Astrocyte (in vitro differentiated cells and primary cell): Measurements from ENCODE around the gene TSPAN14. TPM values are rescaled to one million over a fixed set of nuclear protein-coding genes. Genes with fewer than 3 reads are reported as not detected.

Source experiments
- DNase-seq: peaks from one replicate; pipeline ENCODE4 v3.0.0-alpha.2; 2010; ENCODE audit warnings: low read depth
- FAIRE-seq: peaks from 2 replicates; lab custom pipeline; 2011; peaks lifted over from hg19 to GRCh38; lab: Jason Lieb, UNC
- H2AFZ ChIP-seq: 2 replicates; pipeline ENCODE4 v1.6.0; 2012; ENCODE audit warnings: low read depth, low read length, inconsistent platforms
- H3K27ac ChIP-seq: 2 replicates; pipeline ENCODE4 v1.5.1; 2011; ENCODE audit warnings: low read depth, low read length, inconsistent platforms
- H3K27me3 ChIP-seq: 2 replicates; pipeline ENCODE4 v1.6.0; 2011; ENCODE audit warnings: low read length, inconsistent platforms; ENCODE audit not compliant: insufficient read depth
- H3K36me3 ChIP-seq: 2 replicates; pipeline ENCODE4 v1.5.1; 2011; ENCODE audit warnings: low read length, inconsistent platforms; ENCODE audit not compliant: insufficient read depth
- H3K4me1 ChIP-seq: 2 replicates; pipeline ENCODE4 v1.5.1; 2011; ENCODE audit warnings: low read length, inconsistent platforms; ENCODE audit not compliant: insufficient read depth
- H3K4me2 ChIP-seq: 2 replicates; pipeline ENCODE4 v1.6.0; 2012; ENCODE audit warnings: low read length, inconsistent platforms
- H3K4me3 ChIP-seq: 2 replicates; pipeline ENCODE4 v1.5.1; 2011; ENCODE audit warnings: low read depth, mild to moderate bottlenecking, low read length, inconsistent platforms; ENCODE audit not compliant: insufficient read depth
- H3K79me2 ChIP-seq: 2 replicates; pipeline ENCODE4 v1.6.0; 2012; ENCODE audit warnings: mild to moderate bottlenecking, low read length, inconsistent platforms; ENCODE audit not compliant: insufficient read depth
- H3K9ac ChIP-seq: 2 replicates; pipeline ENCODE4 v1.6.0; 2012; ENCODE audit warnings: mild to moderate bottlenecking, low read length, inconsistent platforms
- H3K9me3 ChIP-seq: 2 replicates; pipeline ENCODE4 v1.5.1; 2012; ENCODE audit warnings: low read depth, mild to moderate bottlenecking, low read length, inconsistent platforms; ENCODE audit not compliant: insufficient read depth
- H4K20me1 ChIP-seq: 2 replicates; pipeline ENCODE4 v1.6.0; 2012; ENCODE audit warnings: low read length, inconsistent platforms; ENCODE audit not compliant: insufficient read depth
- H3K27ac Mint-ChIP-seq: one replicate; pipeline ENCODE4 v1.8.0; 2021; ENCODE audit warnings: mild to moderate bottlenecking, mixed read lengths; ENCODE audit not compliant: unreplicated experiment
- H3K27me3 Mint-ChIP-seq: one replicate; pipeline ENCODE4 v1.8.0; 2021; ENCODE audit warnings: low read depth, mixed read lengths; ENCODE audit not compliant: unreplicated experiment
- H3K36me3 Mint-ChIP-seq: one replicate; pipeline ENCODE4 v1.8.0; 2021; ENCODE audit warnings: low read depth, mixed read lengths; ENCODE audit not compliant: unreplicated experiment
- H3K4me1 Mint-ChIP-seq: one replicate; pipeline ENCODE4 v1.8.0; 2021; ENCODE audit warnings: low read depth, mixed read lengths; ENCODE audit not compliant: unreplicated experiment
- H3K4me3 Mint-ChIP-seq: one replicate; pipeline ENCODE4 v1.8.0; 2021; ENCODE audit warnings: mild to moderate bottlenecking, moderate library complexity, mixed read lengths; ENCODE audit not compliant: unreplicated experiment
- H3K9me3 Mint-ChIP-seq: one replicate; pipeline ENCODE4 v1.8.0; 2021; ENCODE audit warnings: mild to moderate bottlenecking, mixed read lengths; ENCODE audit not compliant: unreplicated experiment
- EZH2 ChIP-seq: IDR thresholded peaks from 2 replicates; pipeline ENCODE4 v1.6.1; 2012; ENCODE audit warnings: mild to moderate bottlenecking, low read length, inconsistent platforms; ENCODE audit not compliant: insufficient read depth
- total RNA-seq: library from RNA; stranded (reverse); gene quantifications from 2 replicates; pipeline ENCODE4 v1.2.1, GENCODE V29; 2021
- TF ChIP-seq, protein P1 (sequence below): IDR thresholded peaks from 2 replicates; pipeline ENCODE4 v1.5.1; 2011; ENCODE audit warnings: low read depth, mild to moderate bottlenecking, inconsistent platforms, low read length, moderate library complexity; ENCODE audit not compliant: insufficient read depth

The TSPAN14 gene
- total RNA-seq, 1 donor from 2014 or later = 140 TPM

DNA sequence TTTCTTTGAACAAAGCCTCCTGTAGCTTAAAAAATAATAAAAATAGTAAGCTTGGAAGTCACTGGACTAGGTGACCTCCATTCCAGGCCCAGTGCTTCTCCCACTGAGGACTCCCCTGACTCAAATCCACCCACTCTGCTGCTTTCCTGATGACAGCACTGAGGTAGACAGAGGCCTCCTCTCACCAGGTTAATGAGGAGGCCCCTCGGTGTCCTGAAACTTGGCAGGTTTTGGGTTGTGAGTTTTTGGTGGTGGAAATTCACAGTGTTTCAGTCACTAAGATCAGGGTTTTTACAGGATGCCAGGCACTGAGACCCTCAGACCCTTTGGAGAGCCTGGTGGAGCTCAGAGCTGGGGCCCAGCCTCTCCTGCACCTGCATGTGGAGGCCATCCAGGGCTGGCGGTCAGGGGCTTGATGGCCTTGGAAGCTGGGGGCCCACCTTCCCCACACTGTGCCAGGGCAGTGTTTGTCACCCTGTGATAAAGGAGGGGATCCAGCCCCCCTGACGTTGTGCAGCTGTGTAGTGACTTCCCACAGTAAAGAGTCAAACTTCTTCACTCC lies 19.1 kb downstream of the TSPAN14 start:
- H2AFZ ChIP-seq = no peak overlapping the region
- no peaks in the 10 kb centered on the region for H3K9me3 Mint-ChIP-seq
- H3K27ac ChIP-seq = peak overlapping the region; percentile 74
- H3K27me3 Mint-ChIP-seq = no peaks in the 10 kb centered on the region
- H3K4me1 ChIP-seq = peaks cover 41% of the 10 kb centered on the region
- peaks cover 13% of the 10 kb centered on the region for H3K36me3 ChIP-seq
- no peak overlapping the region for H3K27ac Mint-ChIP-seq
- no peaks in the 10 kb centered on the region for H3K9me3 ChIP-seq
- FAIRE-seq (no peak), DNase-seq (no peak)
- H3K4me2 ChIP-seq = peak overlapping the region; percentile 36
- no peaks in the 10 kb centered on the region for H3K27me3 ChIP-seq
- H3K79me2 ChIP-seq = peaks cover 94% of the 10 kb centered on the region
- peak overlapping the region; percentile 47 for H3K9ac ChIP-seq
- peaks cover 71% of the 10 kb centered on the region for H3K4me1 Mint-ChIP-seq
- H3K4me3 ChIP-seq = no peak overlapping the region
- H3K36me3 Mint-ChIP-seq = peaks cover 14% of the 10 kb centered on the region
- no peak overlapping the region for H3K4me3 Mint-ChIP-seq
- peaks cover 66% of the 10 kb centered on the region for H4K20me1 ChIP-seq
- TF ChIP-seq, protein P1, sequence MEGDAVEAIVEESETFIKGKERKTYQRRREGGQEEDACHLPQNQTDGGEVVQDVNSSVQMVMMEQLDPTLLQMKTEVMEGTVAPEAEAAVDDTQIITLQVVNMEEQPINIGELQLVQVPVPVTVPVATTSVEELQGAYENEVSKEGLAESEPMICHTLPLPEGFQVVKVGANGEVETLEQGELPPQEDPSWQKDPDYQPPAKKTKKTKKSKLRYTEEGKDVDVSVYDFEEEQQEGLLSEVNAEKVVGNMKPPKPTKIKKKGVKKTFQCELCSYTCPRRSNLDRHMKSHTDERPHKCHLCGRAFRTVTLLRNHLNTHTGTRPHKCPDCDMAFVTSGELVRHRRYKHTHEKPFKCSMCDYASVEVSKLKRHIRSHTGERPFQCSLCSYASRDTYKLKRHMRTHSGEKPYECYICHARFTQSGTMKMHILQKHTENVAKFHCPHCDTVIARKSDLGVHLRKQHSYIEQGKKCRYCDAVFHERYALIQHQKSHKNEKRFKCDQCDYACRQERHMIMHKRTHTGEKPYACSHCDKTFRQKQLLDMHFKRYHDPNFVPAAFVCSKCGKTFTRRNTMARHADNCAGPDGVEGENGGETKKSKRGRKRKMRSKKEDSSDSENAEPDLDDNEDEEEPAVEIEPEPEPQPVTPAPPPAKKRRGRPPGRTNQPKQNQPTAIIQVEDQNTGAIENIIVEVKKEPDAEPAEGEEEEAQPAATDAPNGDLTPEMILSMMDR = no peak
- no peak for TF ChIP-seq EZH2

DNA sequence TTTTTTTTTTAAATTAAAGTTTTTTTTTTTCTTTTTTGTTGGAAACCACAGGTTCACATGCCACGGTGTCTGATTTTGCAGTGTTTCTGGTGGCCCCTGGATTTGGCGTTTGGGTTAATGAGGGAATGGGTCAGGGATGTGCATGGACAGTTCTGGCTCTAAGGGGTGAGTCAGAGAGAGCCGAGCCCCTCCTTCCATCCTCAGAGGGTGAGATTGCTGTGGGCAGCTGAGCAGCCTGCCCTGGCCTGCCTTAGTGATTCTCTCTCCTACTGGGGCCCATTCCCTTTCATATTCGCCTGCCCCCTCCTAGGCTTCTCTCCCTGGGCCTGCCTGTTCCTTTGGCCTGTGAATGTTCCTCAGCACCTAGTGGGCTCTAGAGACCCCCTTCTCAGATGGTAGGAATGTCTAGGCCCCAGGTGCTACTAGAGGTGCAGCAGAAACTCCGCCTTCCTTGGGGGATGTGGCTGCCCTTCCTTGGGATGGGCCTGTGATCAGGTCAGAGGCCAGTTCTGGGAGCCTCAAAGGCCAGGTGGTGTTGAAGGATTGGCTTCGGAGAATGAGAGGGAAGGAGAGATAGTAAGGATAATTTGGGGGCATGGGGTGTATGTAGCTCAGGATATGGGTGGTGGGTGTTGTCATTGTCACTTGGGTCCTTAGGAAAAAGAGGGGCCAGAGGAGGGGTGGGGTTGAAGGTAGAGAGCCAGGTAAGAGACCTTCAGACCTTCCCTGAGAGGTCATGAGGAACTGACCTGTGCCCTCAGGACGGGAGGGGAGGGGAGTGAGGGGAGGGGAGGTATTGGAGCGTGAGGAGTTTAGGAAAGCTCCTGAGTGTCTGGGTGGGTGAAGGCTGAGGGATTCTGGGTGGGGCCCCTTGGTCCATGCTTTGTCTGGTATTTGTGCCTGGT lies 19.8 kb downstream of the TSPAN14 start:
- no peak overlapping the region for H3K4me3 Mint-ChIP-seq
- peaks cover 13% of the 10 kb centered on the region for H3K36me3 ChIP-seq
- H3K79me2 ChIP-seq = peaks cover 93% of the 10 kb centered on the region
- FAIRE-seq (no peak), DNase-seq (no peak)
- TF ChIP-seq, protein P1 = no peak
- TF ChIP-seq EZH2 = no peak
- H3K4me2 ChIP-seq = peak overlapping the region; percentile 43
- peak overlapping the region; percentile 91 for H3K27ac Mint-ChIP-seq
- no peaks in the 10 kb centered on the region for H3K9me3 ChIP-seq
- no peak overlapping the region for H2AFZ ChIP-seq
- H3K4me1 ChIP-seq = peaks cover 41% of the 10 kb centered on the region
- H3K4me1 Mint-ChIP-seq = peaks cover 70% of the 10 kb centered on the region
- peaks cover 62% of the 10 kb centered on the region for H4K20me1 ChIP-seq
- H3K9ac ChIP-seq = peak overlapping the region; percentile 20
- peaks cover 14% of the 10 kb centered on the region for H3K36me3 Mint-ChIP-seq
- no peak overlapping the region for H3K4me3 ChIP-seq
- H3K27me3 ChIP-seq = no peaks in the 10 kb centered on the region
- no peaks in the 10 kb centered on the region for H3K9me3 Mint-ChIP-seq
- peak overlapping the region; percentile 74 for H3K27ac ChIP-seq
- no peaks in the 10 kb centered on the region for H3K27me3 Mint-ChIP-seq
